ENCODE measurements around the gene SMIM21.

The SMIM21 gene

GRCh38 chr18:75395137-75395536, 32.4 kb downstream of the SMIM21 start:
- H3K4me3 ChIP-seq (ENCODE audit: low read depth, low read length), result no peak overlapping the region
- DNase-seq (ENCODE audit: low read depth), result no peak
- no peak for TF ChIP-seq CTCF (IDR thresholded peaks at IDR 0.05; ENCODE audit: control insufficient read depth, extremely low read depth, insufficient read depth)

GRCh38 chr18:75393721-75394120, 33.8 kb downstream of the SMIM21 start:
- peak; percentile 37 for DNase-seq (ENCODE audit: low read depth)
- no peak overlapping the region for H3K4me3 ChIP-seq (ENCODE audit: low read depth, low read length)
- TF ChIP-seq CTCF (IDR thresholded peaks at IDR 0.05; ENCODE audit: control insufficient read depth, extremely low read depth, insufficient read depth), result no peak

- H3K4me3 ChIP-seq (ENCODE audit: low read depth, low read length), result no peak overlapping the region
- no peak for DNase-seq (ENCODE audit: low read depth)
- TF ChIP-seq CTCF (IDR thresholded peaks at IDR 0.05; ENCODE audit: control insufficient read depth, extremely low read depth, insufficient read depth), result no peak
These were observed 35.3 kb downstream of the SMIM21 start for GRCh38 chr18:75392226-75392578.

- no peak overlapping the region for H3K4me3 ChIP-seq (ENCODE audit: low read depth, low read length)
- no peak for DNase-seq (ENCODE audit: low read depth)
- TF ChIP-seq CTCF (IDR thresholded peaks at IDR 0.05; ENCODE audit: control insufficient read depth, extremely low read depth, insufficient read depth), result no peak
These were observed 36.0 kb downstream of the SMIM21 start for GRCh38 chr18:75391279-75392225.

DNA sequence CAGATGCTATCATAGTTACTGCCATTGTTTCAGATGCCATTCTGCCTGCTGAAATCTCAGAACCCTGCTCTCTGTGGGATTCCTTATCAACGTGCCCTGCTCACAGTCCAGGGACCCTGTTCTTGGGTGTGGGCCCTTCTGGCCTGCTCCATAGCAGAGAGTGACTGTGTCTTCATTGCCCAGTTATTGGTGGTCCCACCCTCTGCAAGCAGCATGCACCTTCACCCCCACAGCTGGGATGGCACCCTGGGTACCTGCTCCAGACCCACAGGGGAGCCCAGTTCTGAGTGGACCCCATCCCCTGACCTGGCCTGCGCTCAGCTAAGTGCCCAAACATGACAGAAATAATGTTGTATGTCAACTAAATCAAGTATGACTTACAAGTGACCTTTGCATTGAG, 36.6 kb downstream of the SMIM21 start:
- H3K4me3 ChIP-seq (ENCODE audit: low read depth, low read length), result no peak overlapping the region
- no peak for DNase-seq (ENCODE audit: low read depth)
- no peak for TF ChIP-seq CTCF (IDR thresholded peaks at IDR 0.05; ENCODE audit: control insufficient read depth, extremely low read depth, insufficient read depth)

- DNase-seq (ENCODE audit: low read depth), result no peak
- TF ChIP-seq CTCF (IDR thresholded peaks at IDR 0.05; ENCODE audit: control insufficient read depth, extremely low read depth, insufficient read depth), result no peak
- no peak overlapping the region for H3K4me3 ChIP-seq (ENCODE audit: low read depth, low read length)
These were observed 43.4 kb downstream of the SMIM21 start for GRCh38 chr18:75384144-75384543.
